GM08714 (cell line): ENCODE measurements around the gene MECR.
"Not testable (repeated sequence)": the region's sequence is repeated elsewhere in the genome, so short reads cannot be mapped to it uniquely, and the experiment has no call there.

Source experiments
- H3K4me3 ChIP-seq: fragments of 200-500 bp; sonication (Bioruptor generic); 2 replicates; pipeline ENCODE4 v1.5.1; 2014; ENCODE audit warnings: mild to moderate bottlenecking, low read length, inconsistent platforms
- ZNF274 ChIP-seq: IDR thresholded peaks from 2 replicates; pipeline ENCODE4 v1.6.1; 2012; ENCODE audit warnings: mild to moderate bottlenecking, low read depth, low read length

MECR gene

DNA sequence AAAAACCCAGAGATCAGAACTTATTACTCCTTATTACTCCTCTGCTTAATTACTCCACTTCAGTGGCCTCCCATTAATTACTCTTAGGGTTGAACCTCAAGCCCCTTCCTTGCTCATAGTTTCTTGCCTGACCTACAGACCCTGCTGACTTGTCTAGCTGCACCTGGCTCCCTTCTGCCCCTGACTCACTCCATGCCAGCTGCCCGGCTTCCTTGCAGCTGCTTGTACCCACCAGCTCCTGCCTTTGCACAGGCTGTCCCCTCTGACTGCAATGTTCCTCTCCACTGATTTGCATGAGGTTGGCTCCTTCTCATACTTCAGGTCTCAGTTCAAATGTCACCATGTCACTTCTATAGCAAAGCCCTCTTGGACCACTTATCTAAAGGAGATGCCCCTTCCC, 3.7 kb upstream of the MECR start:
- H3K4me3 ChIP-seq: no peak overlapping the region
- TF ChIP-seq ZNF274: no peak

DNA sequence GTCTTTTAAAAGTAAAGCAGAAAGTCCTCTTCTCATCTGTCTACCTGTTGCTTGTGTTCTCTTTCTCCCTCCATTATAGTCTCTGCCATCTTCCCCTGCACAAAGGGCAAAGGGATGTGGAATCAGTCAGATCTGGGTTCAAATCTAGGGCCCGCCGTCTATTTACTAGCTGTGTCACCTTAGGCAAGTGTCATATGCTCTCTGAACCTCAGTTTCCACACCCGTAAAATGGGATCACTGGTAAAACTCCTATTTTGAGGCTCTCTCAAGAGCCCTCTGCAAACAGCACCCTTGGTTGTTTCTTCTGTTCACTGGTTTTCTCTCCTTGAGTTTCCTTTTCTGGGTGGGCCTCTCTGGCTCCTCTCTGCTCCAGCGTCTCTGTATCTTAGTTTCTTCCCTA, 3.0 kb upstream of the MECR start:
- H3K4me3 ChIP-seq: no peak overlapping the region
- TF ChIP-seq ZNF274: no peak

DNA sequence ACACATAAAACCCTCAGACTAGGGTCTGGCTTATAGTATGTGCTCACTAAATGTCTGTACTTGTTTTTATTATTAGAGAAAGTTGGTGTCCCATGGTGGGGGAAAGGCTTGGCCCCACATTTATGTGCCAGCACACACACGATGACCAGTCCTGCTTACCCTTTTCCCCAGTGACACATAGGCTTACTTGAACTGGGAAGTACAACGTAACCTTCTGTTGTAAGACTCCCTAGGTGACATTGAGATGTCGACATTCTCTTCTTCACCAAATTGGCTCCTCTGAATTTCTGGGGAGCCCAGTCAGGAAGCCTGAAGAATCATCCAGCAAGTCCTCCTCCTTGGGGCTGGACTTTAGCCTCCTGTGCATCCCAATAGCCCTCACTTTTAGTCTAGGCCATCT, 1.7 kb upstream of the MECR start:
- no peak overlapping the region for H3K4me3 ChIP-seq
- no peak for TF ChIP-seq ZNF274

DNA sequence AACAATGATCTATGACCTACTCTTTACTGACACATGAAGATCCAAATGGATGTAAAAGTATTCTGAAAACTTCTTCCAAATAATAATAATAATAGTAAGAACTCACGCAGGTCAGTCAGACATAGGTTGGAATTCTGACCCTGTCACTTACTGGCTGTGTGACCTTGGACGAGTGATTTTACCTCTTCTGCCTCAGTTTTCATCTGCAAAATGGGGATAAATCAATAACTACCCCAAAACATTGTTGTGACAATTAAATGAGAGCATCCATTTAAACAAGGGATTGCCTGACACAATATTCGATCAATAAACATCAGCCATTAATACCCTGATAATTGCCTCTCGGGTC, 556 bp downstream of the MECR start:
- no peak for TF ChIP-seq ZNF274
- H3K4me3 ChIP-seq: peak overlapping the region; percentile 88

DNA sequence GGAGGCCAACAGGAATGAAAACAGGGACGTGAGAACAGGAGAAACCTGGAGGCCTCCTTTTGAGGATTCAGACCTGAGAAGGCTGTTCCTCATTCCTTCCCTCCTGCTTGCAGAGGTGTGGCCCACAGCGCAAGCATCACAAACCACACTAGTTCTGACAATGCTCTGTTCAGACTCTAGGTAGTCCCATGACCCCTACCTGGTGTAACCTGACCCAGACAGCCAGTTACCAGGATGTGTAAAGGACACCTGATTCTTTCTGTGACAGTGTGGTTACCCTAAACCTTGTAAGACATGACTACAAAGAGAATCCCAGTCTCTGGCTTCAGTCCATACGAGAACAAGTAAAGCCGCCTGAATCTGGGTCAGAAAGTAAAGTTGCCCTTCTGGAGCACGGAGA, 3.2 kb downstream of the MECR start:
- no peak for TF ChIP-seq ZNF274
- no peak overlapping the region for H3K4me3 ChIP-seq

DNA sequence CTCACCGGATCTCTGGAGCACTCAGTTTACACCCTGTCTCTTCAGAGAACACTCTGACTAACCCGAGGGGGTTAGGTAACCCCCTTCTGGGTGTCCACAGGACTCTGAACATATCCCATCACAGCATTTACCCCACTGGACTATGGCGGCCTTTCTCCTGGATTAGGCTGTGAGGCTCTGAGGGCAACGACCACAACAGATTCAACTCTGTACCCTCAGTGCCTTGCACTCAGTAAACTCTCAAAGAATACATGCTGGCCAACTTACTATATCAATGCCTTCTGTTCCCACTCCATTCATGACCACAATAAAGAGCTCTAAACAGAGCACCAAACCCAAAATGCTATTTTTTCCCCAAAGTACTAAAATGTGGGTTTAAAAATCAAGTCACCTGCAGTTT, 5.4 kb downstream of the MECR start:
- no peak overlapping the region for H3K4me3 ChIP-seq
- TF ChIP-seq ZNF274: no peak

DNA sequence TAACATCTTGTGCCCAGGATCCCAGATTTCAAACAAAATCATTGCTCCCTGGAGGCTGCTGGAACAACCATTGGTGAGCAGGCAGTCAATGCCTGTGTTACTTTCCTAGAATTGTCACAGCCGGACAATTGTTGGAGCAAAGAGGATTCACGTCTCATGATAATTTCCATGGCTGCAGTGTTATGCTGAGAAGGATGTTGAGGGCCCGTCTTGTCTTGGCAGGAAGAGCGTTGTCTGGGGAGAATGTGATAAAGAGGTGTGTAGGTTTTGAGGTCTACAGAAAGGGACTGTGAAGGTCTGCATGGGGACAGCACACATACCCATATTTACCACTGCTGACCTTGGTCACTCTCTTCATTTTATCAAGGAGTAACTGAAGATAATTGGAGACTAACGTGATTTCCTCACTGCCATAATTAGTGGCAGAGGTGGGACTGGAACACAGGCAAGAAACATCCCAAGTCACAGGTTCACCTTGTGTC, 6.3 kb downstream of the MECR start:
- no peak overlapping the region for H3K4me3 ChIP-seq
- no peak for TF ChIP-seq ZNF274

DNA sequence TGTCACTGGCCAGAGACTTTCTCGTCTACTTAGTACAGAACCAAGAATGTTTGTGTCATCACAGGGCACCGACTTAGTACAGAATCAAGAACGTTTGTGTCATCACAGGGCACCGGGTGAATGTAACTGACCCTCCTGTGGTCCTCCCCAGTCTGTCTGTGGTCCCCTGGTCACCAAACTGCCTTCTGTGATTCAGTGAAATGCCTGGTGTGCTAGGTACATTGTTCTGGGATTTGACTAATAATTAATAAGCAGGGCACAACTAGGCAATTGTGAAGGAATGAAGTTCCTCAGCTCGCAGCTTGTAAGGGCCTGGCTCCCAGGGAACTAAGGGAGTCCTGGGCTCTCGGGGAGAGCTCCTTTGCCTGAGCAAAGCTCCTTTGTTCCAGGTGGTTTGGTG, 7.2 kb downstream of the MECR start:
- H3K4me3 ChIP-seq: no peak overlapping the region
- no peak for TF ChIP-seq ZNF274

DNA sequence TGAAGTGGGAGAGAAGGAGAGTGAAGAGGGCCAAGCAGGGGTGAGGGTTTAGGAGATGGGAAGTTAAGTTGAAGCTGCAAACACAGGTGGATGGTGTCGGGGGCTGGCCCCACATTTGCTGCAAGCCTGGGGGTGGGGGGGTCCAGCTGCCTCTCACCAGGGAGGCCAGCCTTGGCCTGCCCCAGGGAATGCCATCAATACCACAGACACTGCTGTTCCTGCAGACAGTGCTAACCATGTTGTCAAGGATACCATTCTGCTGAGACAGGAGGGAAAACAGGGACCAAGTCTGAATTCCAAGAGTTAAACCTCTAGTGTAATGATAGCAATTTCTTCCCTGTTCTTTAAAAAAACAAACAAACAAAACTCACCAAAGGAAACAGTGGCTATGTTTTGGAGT, 8.0 kb downstream of the MECR start:
- no peak overlapping the region for H3K4me3 ChIP-seq
- TF ChIP-seq ZNF274: no peak

DNA sequence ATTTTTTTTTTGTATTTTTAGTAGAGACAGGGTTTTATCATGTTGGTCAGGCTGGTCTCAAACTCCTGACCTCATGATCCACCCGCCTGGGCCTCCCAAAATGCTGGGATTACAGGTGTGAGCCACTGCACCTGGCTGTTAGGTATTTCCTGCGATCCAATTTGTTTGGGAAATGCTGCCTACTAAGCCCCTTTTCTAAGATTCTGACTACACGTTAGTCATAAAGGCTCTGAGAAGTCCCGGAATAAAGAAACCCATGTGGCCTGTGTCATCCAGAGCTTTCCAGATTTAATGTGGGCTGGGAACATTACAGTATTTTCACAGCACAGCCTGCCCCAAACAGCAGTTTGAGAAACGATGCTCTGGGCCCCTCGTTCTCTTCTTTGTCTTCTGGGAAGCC, 8.5 kb downstream of the MECR start:
- H3K4me3 ChIP-seq: not testable (repeated sequence)

DNA sequence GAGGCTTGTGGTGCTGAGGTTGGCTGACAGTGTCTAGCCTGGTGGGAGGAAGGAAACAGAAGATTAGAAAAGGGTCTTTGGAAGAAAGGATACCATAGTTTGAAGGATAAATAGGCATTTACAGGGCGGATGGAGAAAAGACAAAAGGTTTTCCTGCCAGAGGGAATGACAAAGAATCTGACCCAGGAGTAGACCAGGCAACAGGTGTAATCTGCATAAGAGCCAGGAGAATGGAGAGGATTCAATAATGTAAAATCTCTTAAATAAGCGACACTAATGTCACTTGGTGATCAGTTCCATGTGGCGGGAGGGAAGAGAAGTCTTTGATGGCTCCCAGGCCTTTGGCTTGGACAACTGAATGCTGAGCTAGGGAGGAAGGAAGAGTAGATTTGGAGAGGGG, 9.4 kb downstream of the MECR start:
- no peak overlapping the region for H3K4me3 ChIP-seq
- TF ChIP-seq ZNF274: no peak

DNA sequence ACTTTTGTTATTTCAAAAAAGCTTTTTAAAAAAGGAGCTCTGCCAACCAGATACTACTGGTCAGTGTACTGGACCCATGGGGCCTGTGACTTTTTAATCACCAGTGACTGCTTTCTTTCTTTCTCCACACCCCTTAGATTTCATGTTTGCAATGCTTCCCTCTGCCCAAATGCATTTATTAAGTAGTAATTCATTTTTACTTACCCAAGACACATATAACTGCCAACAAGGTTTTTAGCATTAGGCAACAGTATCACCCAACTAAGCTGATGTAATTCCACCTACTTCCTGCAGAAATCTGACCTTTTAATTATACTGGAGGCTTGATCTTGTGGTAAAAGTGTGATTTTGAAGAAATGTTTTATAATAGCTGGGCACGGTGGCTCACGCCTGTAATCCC, 12.5 kb downstream of the MECR start:
- no peak overlapping the region for H3K4me3 ChIP-seq
- no peak for TF ChIP-seq ZNF274

DNA sequence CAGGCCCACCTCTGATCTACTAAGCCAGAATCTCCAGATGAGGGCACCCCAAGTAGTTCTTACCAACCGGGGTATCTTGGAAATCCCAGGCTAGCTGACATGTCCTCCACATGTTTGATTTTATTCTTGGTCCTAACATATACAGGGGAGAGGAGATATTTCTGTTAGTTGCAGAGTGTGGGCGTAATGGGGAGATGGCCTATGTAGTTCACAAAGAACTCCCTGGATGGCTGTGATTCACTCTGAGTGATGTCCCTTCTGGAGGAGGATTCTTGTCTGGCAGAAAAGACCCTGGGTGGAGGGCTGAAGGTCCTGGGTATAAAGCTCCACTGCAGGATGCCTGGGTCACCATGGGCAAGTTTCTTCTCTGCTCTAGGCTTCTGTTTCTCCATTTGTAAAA, 13.1 kb downstream of the MECR start:
- no peak overlapping the region for H3K4me3 ChIP-seq
- no peak for TF ChIP-seq ZNF274

DNA sequence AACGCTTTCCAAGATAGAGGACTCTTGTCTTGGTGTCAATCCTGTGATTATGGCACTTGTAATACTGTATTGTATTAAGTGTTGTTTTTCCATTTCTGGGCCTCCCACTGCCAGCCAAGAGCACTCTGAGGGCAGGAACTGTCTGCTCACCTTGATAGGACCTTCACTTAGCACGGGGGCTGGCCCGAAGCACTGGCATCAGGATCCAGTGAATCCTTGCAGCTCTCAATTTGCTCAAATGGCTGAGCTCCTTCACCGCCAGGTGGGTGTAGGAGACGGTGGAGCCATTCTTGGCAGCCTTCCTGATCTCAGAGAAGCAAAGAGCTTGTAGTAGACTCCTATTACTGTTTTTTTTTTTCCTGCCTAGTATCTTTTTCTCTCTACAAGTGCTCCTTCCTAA, 17.7 kb downstream of the MECR start:
- no peak for TF ChIP-seq ZNF274
- H3K4me3 ChIP-seq: no peak overlapping the region

DNA sequence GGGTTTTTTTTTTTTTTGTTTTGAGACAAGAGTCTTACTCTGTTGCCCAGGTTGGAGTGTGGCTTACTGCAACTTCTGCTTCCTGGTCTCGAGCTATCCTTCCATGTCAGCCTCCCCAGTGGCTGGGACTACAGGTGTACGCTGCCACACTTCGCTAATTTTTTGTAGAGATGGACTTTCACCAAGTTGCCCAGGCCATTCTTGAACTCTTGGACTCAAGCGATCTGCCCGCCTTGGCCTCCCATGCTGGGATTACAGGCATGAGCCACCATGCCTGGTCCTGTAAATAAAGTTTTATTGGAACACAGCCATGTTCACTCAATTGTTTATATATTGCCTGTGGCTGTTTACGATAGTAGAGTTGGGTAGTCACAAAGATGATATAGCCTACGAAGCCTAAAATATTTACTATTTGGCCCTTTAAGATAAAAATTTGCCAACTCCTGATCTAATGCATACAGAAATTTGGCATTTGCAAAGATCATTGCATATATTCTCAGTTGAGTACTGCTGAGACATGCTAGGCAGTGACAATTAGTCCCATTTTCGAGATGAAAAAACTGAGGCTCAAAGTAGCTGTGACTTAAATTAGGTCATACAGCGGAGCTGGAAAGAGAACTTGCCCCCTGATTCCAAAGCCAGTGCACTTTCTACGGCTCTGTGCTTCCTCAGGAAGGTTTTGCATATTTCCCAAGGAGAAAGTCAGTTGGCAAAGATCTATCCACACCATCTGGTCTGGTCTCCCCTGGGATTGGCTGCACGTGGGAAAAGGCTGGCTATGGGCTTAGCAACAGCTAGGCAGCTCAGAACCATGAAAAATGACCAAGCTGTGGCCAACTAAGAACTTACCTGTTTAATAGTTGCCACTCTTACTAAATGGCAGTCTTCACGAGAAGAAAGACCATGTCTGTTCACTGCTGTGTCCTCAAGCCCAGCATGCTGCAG, 19.4 kb downstream of the MECR start:
- no peak overlapping the region for H3K4me3 ChIP-seq
- no peak for TF ChIP-seq ZNF274
